Measurements from ENCODE around the gene KLC1.
"Not testable (repeated sequence)": the region's sequence is repeated elsewhere in the genome, so short reads cannot be mapped to it uniquely, and the experiment has no call there.

KLC1 gene

GRCh38 chr14:103628684-103629502, at the start of gene KLC1:
Gene KLC1 (plus strand): TSS chr14:103629211. CDS start chr14:103654565, 25,354 bp downstream.
- DNase-seq = peak; percentile 79 to 84

GRCh38 chr14:103581206-103581605, 47.8 kb upstream of the KLC1 start:
- DNase-seq = no peak

- DNase-seq = no peak
These were observed 46.9 kb upstream of the KLC1 start for GRCh38 chr14:103581954-103582703.

GRCh38 chr14:103584326-103584915, 44.6 kb upstream of the KLC1 start:
- DNase-seq = no peak

- DNase-seq = no peak
These were observed 35.4 kb upstream of the KLC1 start for GRCh38 chr14:103593577-103593976.

GRCh38 chr14:103594265-103594664, 34.7 kb upstream of the KLC1 start:
- DNase-seq = no peak

GRCh38 chr14:103597623-103598377, 31.2 kb upstream of the KLC1 start:
- DNase-seq = no peak

GRCh38 chr14:103600503-103600902, 28.5 kb upstream of the KLC1 start:
- DNase-seq = no peak

- no peak for DNase-seq
These were observed 24.4 kb upstream of the KLC1 start for GRCh38 chr14:103604620-103605019.

GRCh38 chr14:103606963-103607668, 21.9 kb upstream of the KLC1 start:
- peak; percentile 56 to 59 for DNase-seq

- no peak for DNase-seq
These were observed 21.2 kb upstream of the KLC1 start for GRCh38 chr14:103607822-103608221.

GRCh38 chr14:103609081-103609480, 19.9 kb upstream of the KLC1 start:
- DNase-seq = not testable (repeated sequence)

- DNase-seq = no peak
These were observed 17.8 kb upstream of the KLC1 start for GRCh38 chr14:103611215-103611614.

- peak in 1 of 2 donors; percentile 14 for DNase-seq
These were observed 15.5 kb upstream of the KLC1 start for GRCh38 chr14:103613517-103613916.

- DNase-seq = no peak
These were observed 12.2 kb upstream of the KLC1 start for GRCh38 chr14:103616635-103617300.

GRCh38 chr14:103619057-103619456, 10.0 kb upstream of the KLC1 start:
- no peak for DNase-seq

GRCh38 chr14:103621860-103622259, 7.2 kb upstream of the KLC1 start:
- DNase-seq = no peak

GRCh38 chr14:103623308-103623707, 5.7 kb upstream of the KLC1 start:
- DNase-seq = no peak

- DNase-seq = peak in 1 of 2 donors; percentile 16
These were observed 5.0 kb upstream of the KLC1 start for GRCh38 chr14:103623883-103624482.

- DNase-seq = peak in 1 of 2 donors; percentile 8
These were observed 4.2 kb upstream of the KLC1 start for GRCh38 chr14:103624860-103625259.

Measured in CD4-positive, alpha-beta T cell treated with Interleukin-1 beta for 1 hour (primary cell).